ENCODE measurements around the gene SPECC1L. TPM values are rescaled to one million over a fixed set of nuclear protein-coding genes. Genes with fewer than 3 reads are reported as not detected.

Gene SPECC1L
- total and polyA plus RNA-seq, 2 experiments from 2014 or later: 21.1 to 34.0 TPM

DNA sequence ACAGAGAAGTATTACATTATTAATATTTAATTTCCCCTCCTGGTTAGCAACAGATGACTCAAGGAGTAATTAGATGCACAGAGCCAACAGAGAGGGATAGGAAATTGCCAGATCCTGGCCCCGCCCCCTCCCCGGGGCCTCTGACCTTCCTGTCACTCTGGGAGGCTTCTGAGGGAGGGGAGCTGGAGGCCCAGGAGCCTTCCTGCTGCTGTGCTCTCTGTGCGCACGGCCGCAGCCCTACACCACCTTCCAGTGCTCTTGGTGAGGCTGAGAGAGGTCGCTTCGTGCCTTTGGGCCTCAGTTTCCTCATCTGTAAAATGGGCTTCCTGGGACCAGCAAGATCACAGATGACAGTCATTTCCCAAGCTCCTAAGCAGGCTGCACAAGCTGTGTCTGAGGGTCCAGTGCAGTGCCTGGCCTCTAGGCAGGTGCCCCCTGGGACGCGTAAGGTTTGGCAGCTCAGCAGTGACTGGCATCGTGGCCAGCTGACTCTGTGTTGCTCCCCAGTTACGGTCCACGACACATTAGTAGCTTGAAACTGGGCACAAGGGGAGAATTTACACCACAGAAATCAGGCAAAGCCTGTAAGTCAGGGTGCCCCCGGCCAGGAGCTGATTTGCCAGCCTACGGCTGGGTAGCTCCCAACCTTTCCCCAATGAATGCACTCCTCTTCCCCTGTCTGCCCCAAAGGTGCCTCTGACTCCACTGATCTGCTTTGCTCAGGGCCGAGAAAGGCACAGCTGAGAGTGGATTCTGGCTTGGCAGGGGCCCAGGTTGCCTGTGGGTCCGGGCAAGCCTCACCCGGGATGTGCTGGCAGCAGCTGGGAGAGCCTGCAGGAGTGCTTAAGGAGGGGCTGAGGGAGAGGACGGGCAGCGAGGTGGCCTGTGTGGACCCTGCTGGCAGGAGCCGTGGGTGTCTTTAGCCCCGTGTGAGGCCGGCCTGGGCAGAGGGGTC, 159.1 kb downstream of the SPECC1L start:
- Histone ChIP-seq H4K20me1 (ENCODE audit: insufficient read depth) (no peaks in the 10 kb centered on the region), H3K9ac (no peak overlapping the region), H3K4me2 (ENCODE audit: unreplicated experiment) (no peak overlapping the region), H3K36me3 (ENCODE audit: low read depth) (no peaks in the 10 kb centered on the region), H3K9me2 (ENCODE audit: insufficient read depth) (no peaks in the 10 kb centered on the region), H3K4me1 (ENCODE audit: insufficient read depth) (peaks cover 16% of the 10 kb centered on the region), H3F3A (ENCODE audit: insufficient read depth) (no peaks in the 10 kb centered on the region), H3K4me3 (no peak overlapping the region), H3K79me2 (ENCODE audit: insufficient read depth) (no peaks in the 10 kb centered on the region), H3K27ac (no peak overlapping the region), H3K9me3 (ENCODE audit: low read depth) (no peaks in the 10 kb centered on the region), H3K27me3 (replicated peaks; ENCODE audit: insufficient read depth) (no peaks in the 10 kb centered on the region), H2AFZ (no peak overlapping the region)
- peak; percentile 33 for DNase-seq
- 85% methylated on average over 22 of the region's 22 CpGs for WGBS, 2 experiments (ENCODE audit: low coverage in 1 of 2, low lambda C conversion rate in 2 of 2, missing lambda C conversion rate in 2 of 2)
- in situ Hi-C loops (cut with MboI): no loop called here
- TF ChIP-seq EZH2phosphoT487 (IDR thresholded peaks at IDR 0.05; ENCODE audit: insufficient read depth, low read depth) (no peak), EZH2 (IDR thresholded peaks at IDR 0.05; ENCODE audit: insufficient read depth, poor library complexity, severe bottlenecking) (no peak)

DNA sequence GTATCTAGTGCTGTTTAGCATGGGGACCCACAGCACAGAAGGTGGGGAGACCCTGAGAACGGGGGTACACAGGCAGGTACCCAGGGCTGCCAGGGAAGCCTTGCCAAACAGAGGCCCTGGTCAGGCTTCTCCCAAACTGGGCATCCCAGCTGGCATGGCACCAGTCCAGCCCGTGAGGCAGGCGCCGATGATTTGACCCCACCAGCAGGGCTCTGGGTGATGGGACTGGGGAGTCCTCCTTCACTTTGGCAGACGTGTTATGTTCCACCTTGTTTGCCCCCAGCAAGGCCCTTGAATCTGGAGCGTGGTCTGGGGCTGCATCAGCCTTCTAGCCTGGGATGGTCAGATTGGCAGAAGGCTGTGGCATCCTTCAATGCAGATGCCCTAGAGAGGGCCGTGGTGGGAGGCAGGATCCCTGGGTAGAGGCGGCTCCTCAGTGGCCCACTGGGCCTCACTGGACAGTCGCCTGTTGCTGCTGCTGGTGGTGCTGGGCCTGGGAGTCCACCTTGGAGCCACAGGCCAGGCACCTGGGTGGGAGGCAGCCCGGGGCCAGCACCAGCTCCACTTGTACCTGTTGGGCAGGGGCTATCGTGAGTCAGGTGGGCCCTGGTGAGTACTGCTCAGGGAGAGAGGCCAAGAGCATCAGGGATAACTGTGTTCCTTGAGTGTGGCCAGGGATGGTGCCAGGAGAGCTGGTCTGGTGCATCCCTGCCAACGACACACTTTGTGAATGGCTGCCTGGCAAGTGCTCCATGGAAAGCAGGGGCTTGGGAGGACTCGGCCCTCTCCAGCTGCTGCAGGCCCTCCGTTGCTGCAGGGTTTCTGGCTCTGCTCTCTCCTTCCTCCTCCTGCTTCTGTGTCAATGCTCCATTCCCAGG, 160.0 kb downstream of the SPECC1L start:
- H3F3A ChIP-seq (ENCODE audit: insufficient read depth): peaks cover 8% of the 10 kb centered on the region; the same call in 1 of the 2 replicates
- no peak overlapping the region for H3K27ac ChIP-seq
- no peaks in the 10 kb centered on the region for H3K27me3 ChIP-seq (replicated peaks; ENCODE audit: insufficient read depth)
- no peak overlapping the region for H3K9ac ChIP-seq
- H3K9me3 ChIP-seq (ENCODE audit: low read depth): no peaks in the 10 kb centered on the region
- H3K4me2 ChIP-seq (ENCODE audit: unreplicated experiment): no peak overlapping the region
- no peaks in the 10 kb centered on the region for H3K79me2 ChIP-seq (ENCODE audit: insufficient read depth)
- H3K36me3 ChIP-seq (ENCODE audit: low read depth): no peaks in the 10 kb centered on the region
- in situ Hi-C loops (cut with MboI): no loop called here
- WGBS, 2 experiments (ENCODE audit: low coverage in 1 of 2, low lambda C conversion rate in 2 of 2, missing lambda C conversion rate in 2 of 2): 87 to 89% methylated on average over 14 of the region's 14 CpGs
- H3K9me2 ChIP-seq (ENCODE audit: insufficient read depth): no peaks in the 10 kb centered on the region
- H3K4me1 ChIP-seq (ENCODE audit: insufficient read depth): peaks cover 26% of the 10 kb centered on the region
- no peak overlapping the region for H3K4me3 ChIP-seq
- no peak overlapping the region for H2AFZ ChIP-seq
- TF ChIP-seq EZH2 (IDR thresholded peaks at IDR 0.05; ENCODE audit: insufficient read depth, poor library complexity, severe bottlenecking): no peak
- no peak for TF ChIP-seq EZH2phosphoT487 (IDR thresholded peaks at IDR 0.05; ENCODE audit: insufficient read depth, low read depth)
- no peaks in the 10 kb centered on the region for H4K20me1 ChIP-seq (ENCODE audit: insufficient read depth)
- DNase-seq: no peak

DNA sequence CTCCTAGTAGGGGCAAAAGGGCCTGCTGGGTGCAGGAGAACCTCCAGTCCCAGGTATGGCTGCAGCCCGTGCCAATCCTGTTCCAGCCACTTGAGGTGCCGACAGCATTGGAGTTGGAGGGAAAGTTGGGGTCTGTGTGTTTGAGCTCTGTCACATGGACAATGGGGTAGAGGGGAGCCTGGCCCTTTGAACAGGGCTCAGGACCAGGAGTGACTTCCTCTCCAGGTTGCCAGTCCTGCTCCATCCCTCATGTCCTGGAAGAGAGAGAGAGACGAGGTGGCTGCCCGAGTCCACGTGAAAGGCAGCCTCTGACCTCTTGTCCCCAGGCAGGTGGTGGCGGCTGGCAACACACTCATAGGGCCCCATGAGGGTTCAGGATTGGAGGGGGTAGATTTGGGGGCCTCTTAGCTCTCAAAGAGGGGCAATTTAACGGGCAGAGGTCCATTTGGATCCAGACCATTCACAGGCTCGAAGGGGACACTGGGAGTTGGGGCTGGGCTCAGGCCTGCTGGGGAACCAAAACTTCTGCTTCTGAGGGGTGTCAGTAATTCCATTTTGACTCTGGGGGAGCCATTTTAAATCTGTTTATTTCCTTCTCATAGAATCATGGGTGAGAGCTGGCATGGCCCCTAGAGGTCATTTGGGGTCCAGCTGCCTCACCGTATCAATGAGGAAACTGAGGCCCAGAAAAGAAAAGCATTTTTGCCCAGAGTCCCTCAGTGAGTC, 160.8 kb downstream of the SPECC1L start:
- Histone ChIP-seq H3K9me2 (ENCODE audit: insufficient read depth) (no peaks in the 10 kb centered on the region), H3K27ac (no peak overlapping the region), H3K27me3 (replicated peaks; ENCODE audit: insufficient read depth) (no peaks in the 10 kb centered on the region), H3K4me2 (ENCODE audit: unreplicated experiment) (no peak overlapping the region), H3K4me3 (no peak overlapping the region), H3K9ac (no peak overlapping the region), H3F3A (ENCODE audit: insufficient read depth) (peaks cover 11% of the 10 kb centered on the region; the same call in 1 of the 2 replicates), H3K36me3 (ENCODE audit: low read depth) (no peaks in the 10 kb centered on the region), H3K9me3 (ENCODE audit: low read depth) (no peaks in the 10 kb centered on the region), H3K4me1 (ENCODE audit: insufficient read depth) (peaks cover 34% of the 10 kb centered on the region), H4K20me1 (ENCODE audit: insufficient read depth) (no peaks in the 10 kb centered on the region), H3K79me2 (ENCODE audit: insufficient read depth) (no peaks in the 10 kb centered on the region), H2AFZ (no peak overlapping the region)
- in situ Hi-C loops (cut with MboI): no loop called here
- TF ChIP-seq EZH2phosphoT487 (IDR thresholded peaks at IDR 0.05; ENCODE audit: insufficient read depth, low read depth) (no peak), EZH2 (IDR thresholded peaks at IDR 0.05; ENCODE audit: insufficient read depth, poor library complexity, severe bottlenecking) (no peak)
- 97 to 98% methylated on average over 8 to 9 of the region's 9 CpGs for WGBS, 2 experiments (ENCODE audit: low coverage in 1 of 2, low lambda C conversion rate in 2 of 2, missing lambda C conversion rate in 2 of 2)
- no peak for DNase-seq

All from GM23248 (cell line).